Smooth muscle cell (in vitro differentiated cells): ENCODE measurements around the gene NCK2. TPM values are rescaled to one million over a fixed set of nuclear protein-coding genes. Genes with fewer than 3 reads are reported as not detected.

Experiments
- DNase-seq: peaks from one replicate; lab custom pipeline; 2025; ENCODE audit not compliant: unreplicated experiment; lab: John Stamatoyannopoulos, UW
- H2AFZ ChIP-seq: fragments of 200-600 bp; sonication (generic); 2 replicates; pipeline ENCODE4 v1.6.0; 2016; ENCODE audit warnings: antibody characterized with exemption, low read depth, mild to moderate bottlenecking
- H3F3A ChIP-seq: fragments of 200-600 bp; sonication (generic); 2 replicates; pipeline ENCODE4 v1.6.0; 2017; ENCODE audit warnings: antibody characterized with exemption, low read depth
- H3K27ac ChIP-seq: fragments of 200-600 bp; sonication (generic); 2 replicates; pipeline ENCODE4 v1.5.1; 2016; ENCODE audit warnings: low read depth, mild to moderate bottlenecking
- H3K27me3 ChIP-seq: fragments of 200-600 bp; sonication (generic); 2 replicates; pipeline ENCODE4 v1.6.1; 2016; ENCODE audit warnings: low read depth, mild to moderate bottlenecking
- H3K36me3 ChIP-seq: fragments of 200-600 bp; sonication (generic); 2 replicates; pipeline ENCODE4 v1.5.1; 2016; ENCODE audit warnings: low read depth
- H3K4me1 ChIP-seq: fragments of 200-600 bp; sonication (generic); 2 replicates; pipeline ENCODE4 v1.5.1; 2016; ENCODE audit warnings: low read depth
- H3K4me2 ChIP-seq: fragments of 200-600 bp; sonication (generic); 2 replicates; pipeline ENCODE4 v1.6.0; 2016; ENCODE audit warnings: mild to moderate bottlenecking
- H3K4me3 ChIP-seq: fragments of 200-600 bp; sonication (generic); 2 replicates; pipeline ENCODE4 v1.5.1; 2016; ENCODE audit warnings: mild to moderate bottlenecking
- H3K79me2 ChIP-seq: fragments of 200-600 bp; sonication (generic); 2 replicates; pipeline ENCODE4 v1.6.0; 2016; ENCODE audit warnings: low read depth, mild to moderate bottlenecking
- H3K9ac ChIP-seq: fragments of 200-600 bp; sonication (generic); 2 replicates; pipeline ENCODE4 v1.6.0; 2016; ENCODE audit warnings: low read depth
- H3K9me3 ChIP-seq: fragments of 200-600 bp; sonication (generic); replicated peaks from 2 replicates; pipeline ENCODE4 v1.5.1; 2016; ENCODE audit warnings: low read depth
- H4K20me1 ChIP-seq: fragments of 200-600 bp; sonication (generic); 2 replicates; pipeline ENCODE4 v1.6.0; 2016; ENCODE audit warnings: low read depth
- WGBS: methylation state at CpG from one replicate; pipeline ENCODE4 v1.1.7; 2016; ENCODE audit warnings: low lambda C conversion rate; 5-methylcytosine and 5-hydroxymethylcytosine counted together
- polyA plus RNA-seq: library from polyadenylated mRNA; unstranded; fragments of >200 nt; fragmentation: Nextera tagmentation; extraction: Ambion mirVana; gene quantifications from 2 replicates; pipeline ENCODE4 v1.2.1, GENCODE V29; 2016
- total RNA-seq: library from RNA; depleted of rRNA; stranded (reverse); fragments of >200 nt; gene quantifications from 2 replicates; pipeline ENCODE4 v1.2.3, GENCODE V29; 2014
- TF ChIP-seq, protein P1 (sequence below): fragments of 200-600 bp; sonication (generic); IDR thresholded peaks from 2 replicates; pipeline ENCODE4 v1.5.1; 2017; ENCODE audit warnings: borderline replicate concordance, mild to moderate bottlenecking, antibody characterized with exemption; ENCODE audit not compliant: insufficient read depth, poor library complexity, severe bottlenecking

The NCK2 gene
- total and polyA plus RNA-seq, 2 experiments from 2014 or later: 29.0 to 50.5 TPM

DNA sequence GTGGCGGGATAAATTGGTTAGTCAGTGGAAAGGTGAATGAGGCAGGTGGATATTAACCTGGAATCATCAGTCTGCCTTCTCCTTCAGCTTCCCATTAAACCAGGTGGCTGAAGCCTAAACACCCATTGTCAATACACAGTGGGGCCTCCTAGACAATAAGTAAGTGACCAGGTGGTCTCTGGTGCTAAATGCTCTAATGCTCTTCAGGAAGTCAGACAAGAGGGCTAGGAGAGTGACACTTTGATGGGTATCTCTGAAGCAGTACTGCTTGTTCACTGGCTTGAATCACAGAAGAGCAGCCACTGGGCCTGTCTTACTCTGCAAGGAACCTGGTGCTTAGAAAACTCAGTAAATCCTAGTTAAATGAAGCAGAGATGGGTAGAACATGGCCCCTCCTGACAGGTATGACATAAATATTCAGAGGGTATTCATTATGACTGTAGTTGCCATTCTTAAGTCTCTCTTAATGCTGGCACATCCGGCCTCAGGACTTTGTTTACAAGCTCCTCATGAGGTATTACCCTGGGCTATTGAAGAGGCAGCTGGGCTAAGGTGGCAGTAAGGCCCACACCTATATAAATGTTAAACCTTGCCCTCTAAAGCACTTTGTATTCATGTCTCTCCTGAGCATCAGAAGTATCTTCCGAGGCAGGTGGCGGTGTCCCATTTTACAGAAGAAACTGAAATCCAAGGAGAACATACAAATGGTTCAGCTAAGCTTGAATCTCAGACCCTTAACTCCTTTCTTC, 104.9 kb downstream of the NCK2 start:
- Histone ChIP-seq H4K20me1 (peaks cover 85% of the 10 kb centered on the region), H3K4me3 (no peak overlapping the region), H3K4me2 (no peak overlapping the region), H3K9ac (no peak overlapping the region), H2AFZ (no peak overlapping the region), H3F3A (no peaks in the 10 kb centered on the region), H3K27me3 (no peaks in the 10 kb centered on the region), H3K27ac (no peak overlapping the region), H3K36me3 (no peaks in the 10 kb centered on the region), H3K79me2 (peaks cover 59% of the 10 kb centered on the region), H3K4me1 (no peaks in the 10 kb centered on the region), H3K9me3 (no peaks in the 10 kb centered on the region)
- 98% methylated on average over 4 of the region's 4 CpGs for WGBS
- no peak for DNase-seq
- TF ChIP-seq, protein P1, sequence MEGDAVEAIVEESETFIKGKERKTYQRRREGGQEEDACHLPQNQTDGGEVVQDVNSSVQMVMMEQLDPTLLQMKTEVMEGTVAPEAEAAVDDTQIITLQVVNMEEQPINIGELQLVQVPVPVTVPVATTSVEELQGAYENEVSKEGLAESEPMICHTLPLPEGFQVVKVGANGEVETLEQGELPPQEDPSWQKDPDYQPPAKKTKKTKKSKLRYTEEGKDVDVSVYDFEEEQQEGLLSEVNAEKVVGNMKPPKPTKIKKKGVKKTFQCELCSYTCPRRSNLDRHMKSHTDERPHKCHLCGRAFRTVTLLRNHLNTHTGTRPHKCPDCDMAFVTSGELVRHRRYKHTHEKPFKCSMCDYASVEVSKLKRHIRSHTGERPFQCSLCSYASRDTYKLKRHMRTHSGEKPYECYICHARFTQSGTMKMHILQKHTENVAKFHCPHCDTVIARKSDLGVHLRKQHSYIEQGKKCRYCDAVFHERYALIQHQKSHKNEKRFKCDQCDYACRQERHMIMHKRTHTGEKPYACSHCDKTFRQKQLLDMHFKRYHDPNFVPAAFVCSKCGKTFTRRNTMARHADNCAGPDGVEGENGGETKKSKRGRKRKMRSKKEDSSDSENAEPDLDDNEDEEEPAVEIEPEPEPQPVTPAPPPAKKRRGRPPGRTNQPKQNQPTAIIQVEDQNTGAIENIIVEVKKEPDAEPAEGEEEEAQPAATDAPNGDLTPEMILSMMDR: no peak

DNA sequence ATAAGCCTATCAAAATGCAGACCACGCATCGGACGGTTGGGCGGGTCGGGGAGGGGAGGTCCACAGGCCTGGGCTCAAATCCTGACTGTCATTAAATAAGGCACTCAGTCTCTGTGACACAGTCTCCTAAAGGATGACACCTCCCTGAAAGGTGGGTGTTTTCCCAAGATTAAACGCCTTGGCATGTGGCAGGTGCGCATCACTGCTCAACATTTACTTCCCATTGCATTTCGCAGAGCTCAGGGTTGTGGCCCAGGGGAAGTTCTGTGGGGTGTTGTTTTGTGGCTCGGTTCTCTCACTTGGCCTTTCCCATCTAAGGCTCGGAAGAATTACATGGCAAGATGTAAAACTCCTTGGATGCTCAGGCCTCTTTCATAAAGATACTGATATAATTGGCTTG, 107.4 kb downstream of the NCK2 start:
- 95% methylated on average over 10 of the region's 10 CpGs for WGBS
- no peak for DNase-seq
- Histone ChIP-seq H3K4me3 (no peak overlapping the region), H3K27me3 (no peaks in the 10 kb centered on the region), H3K79me2 (peaks cover 60% of the 10 kb centered on the region), H2AFZ (no peak overlapping the region), H3K36me3 (no peaks in the 10 kb centered on the region), H3K27ac (no peak overlapping the region), H3K9me3 (no peaks in the 10 kb centered on the region), H3K4me2 (no peak overlapping the region), H3K9ac (no peak overlapping the region), H4K20me1 (peaks cover 82% of the 10 kb centered on the region), H3K4me1 (no peaks in the 10 kb centered on the region), H3F3A (no peaks in the 10 kb centered on the region)
- TF ChIP-seq, protein P1: no peak

DNA sequence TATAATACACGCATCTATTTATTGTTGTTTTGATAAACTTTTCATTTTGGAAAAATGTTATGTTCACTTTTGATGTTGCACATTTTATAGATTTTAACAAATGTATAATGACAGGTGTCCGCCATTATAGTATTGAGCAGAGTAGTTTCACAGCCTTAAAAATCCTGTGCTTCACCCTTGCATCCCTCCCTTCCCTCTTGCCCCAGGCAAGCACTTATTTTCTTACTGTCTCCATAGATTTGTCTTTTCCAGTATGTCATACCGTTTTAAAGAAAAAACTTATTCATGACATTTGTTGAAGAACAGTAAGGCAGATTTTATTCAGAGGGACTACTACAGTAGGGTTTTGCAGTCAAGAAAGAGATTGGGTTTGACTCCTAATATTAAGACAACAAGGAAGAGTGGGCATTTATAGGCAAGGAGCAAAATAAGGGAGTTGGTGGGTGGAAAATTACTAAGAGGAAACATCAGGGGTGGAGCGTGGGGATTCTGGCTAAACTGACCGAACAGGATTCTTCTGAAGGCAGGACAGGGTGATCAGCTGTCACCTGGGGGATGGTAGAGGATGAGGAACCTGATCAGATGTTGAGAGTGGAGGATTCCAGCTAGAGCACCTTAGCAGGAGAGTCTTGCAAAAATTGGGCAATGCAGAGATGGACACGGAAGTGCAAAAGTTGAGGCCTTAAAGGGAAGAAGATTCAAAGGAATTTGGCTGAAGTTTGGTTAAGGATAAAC, 108.8 kb downstream of the NCK2 start:
- no peaks in the 10 kb centered on the region for H3K27me3 ChIP-seq
- no peaks in the 10 kb centered on the region for H3K9me3 ChIP-seq
- no peak overlapping the region for H3K4me3 ChIP-seq
- no peaks in the 10 kb centered on the region for H3K4me1 ChIP-seq
- H3K9ac ChIP-seq: peak overlapping the region; percentile 12
- WGBS: 73% methylated on average over 6 of the region's 6 CpGs
- TF ChIP-seq, protein P1: no peak
- H2AFZ ChIP-seq: no peak overlapping the region
- peaks cover 46% of the 10 kb centered on the region for H3K79me2 ChIP-seq
- peak overlapping the region; percentile 46 for H3K4me2 ChIP-seq
- peaks cover 83% of the 10 kb centered on the region for H4K20me1 ChIP-seq
- no peaks in the 10 kb centered on the region for H3K36me3 ChIP-seq
- DNase-seq: no peak
- peak overlapping the region; percentile 62 for H3K27ac ChIP-seq
- H3F3A ChIP-seq: no peaks in the 10 kb centered on the region
